K562 (cell line): ENCODE results near the gene CCDC61. TPM values are rescaled to one million over a fixed set of nuclear protein-coding genes. Genes with fewer than 3 reads are reported as not detected.

Source experiments
- ASH1L ChIP-seq: fragments of 450-650 bp; IDR thresholded peaks from 2 replicates; pipeline ENCODE4 v1.6.1; 2018; ENCODE audit warnings: borderline replicate concordance, mild to moderate bottlenecking, low read depth; ENCODE audit not compliant: partially characterized antibody
- E2F3 ChIP-seq: fragments of 250-450 bp; sonication (Bioruptor Pico); IDR thresholded peaks from 2 replicates; pipeline ENCODE4 v1.4.0; 2020; ENCODE audit warnings: mild to moderate bottlenecking
- EGR1 ChIP-seq: fragments of 450-650 bp; conservative IDR thresholded peaks from 2 replicates; pipeline ENCODE4 v1.6.1; 2017; ENCODE audit warnings: mild to moderate bottlenecking
- ELF4 ChIP-seq: fragments of 450-650 bp; formaldehyde crosslinking; IDR thresholded peaks from 2 replicates; pipeline ENCODE4 v1.4.0; 2022; ENCODE audit warnings: missing genetic modification characterization
- ETV1 ChIP-seq: fragments of 450-650 bp; conservative IDR thresholded peaks from 2 replicates; pipeline ENCODE4 v1.6.1; 2016; ENCODE audit warnings: missing genetic modification characterization, control low read depth, low read depth, missing compliant biosample characterization
- FOS ChIP-seq: IDR thresholded peaks from 3 replicates; pipeline ENCODE4 v1.6.1; 2011; ENCODE audit not compliant: insufficient read length; ENCODE audit errors: extremely low read depth
- IRF2 ChIP-seq: sonication (generic); formaldehyde crosslinking; IDR thresholded peaks from 2 replicates; pipeline ENCODE4 v1.8.1; 2022; ENCODE audit warnings: mild to moderate bottlenecking, missing genetic modification reagents
- KDM4B ChIP-seq, 2 experiments: fragments of 450-650 bp in 1 of 2; sonication (generic) in 1 of 2; IDR thresholded peaks; 2 replicates each; pipeline ENCODE4 v1.6.1; 2016 to 2017; ENCODE audit warnings: borderline replicate concordance in 2 of 2, antibody characterized with exemption in 1 of 2, low read depth in 1 of 2, mild to moderate bottlenecking in 1 of 2
- NR1H2 ChIP-seq: sonication (generic); formaldehyde crosslinking; IDR thresholded peaks from 2 replicates; pipeline ENCODE4 v1.4.0; 2020; ENCODE audit warnings: mild to moderate bottlenecking, missing genetic modification reagents
- NR2C1 ChIP-seq, 2 experiments: fragments of 450-650 bp; IDR thresholded peaks; 2 replicates each; pipeline ENCODE4 v1.6.1; 2017; ENCODE audit warnings: mild to moderate bottlenecking in 2 of 2, antibody characterized with exemption in 1 of 2, inconsistent platforms in 1 of 2, missing compliant biosample characterization in 1 of 2, missing genetic modification characterization in 1 of 2
- TEAD1 ChIP-seq, 2 experiments: fragments of 450-650 bp in 1 of 2; sonication (generic) in 1 of 2; formaldehyde crosslinking; IDR thresholded peaks; 2 replicates each; pipeline versions ENCODE4 v1.4.0 to v1.8.0; 2020 to 2022; ENCODE audit warnings: mild to moderate bottlenecking in 2 of 2, missing genetic modification reagents in 1 of 2
- ZFX ChIP-seq: sonication (generic); formaldehyde crosslinking; IDR thresholded peaks from 2 replicates; pipeline ENCODE4 v1.8.0; 2022; ENCODE audit warnings: mild to moderate bottlenecking, missing genetic modification reagents, moderate library complexity
- ZNF444 ChIP-seq: fragments of 250-450 bp; sonication (Bioruptor Pico); IDR thresholded peaks from 2 replicates; pipeline ENCODE4 v1.4.0; 2020; ENCODE audit warnings: mild to moderate bottlenecking, moderate library complexity
- ZNF764 ChIP-seq: fragments of 250-450 bp; sonication (Bioruptor Pico); IDR thresholded peaks from 2 replicates; pipeline ENCODE4 v1.4.0; 2020; ENCODE audit warnings: low read depth, mild to moderate bottlenecking, moderate library complexity
- ZNF77 ChIP-seq: fragments of 250-450 bp; sonication (Bioruptor Pico); IDR thresholded peaks from 2 replicates; pipeline ENCODE4 v1.5.0; 2020
- polyA plus RNA-seq, 8 experiments: library from polyadenylated mRNA; depleted of rRNA in 4 of 8; stranded (reverse) in 5 of 8; unstranded in 3 of 8; fragments of >200 nt; fragmentation: Nextera tagmentation in 2 of 8; fragmentation: Illumina TruSeq in 1 of 8; extraction: Ambion mirVana in 2 of 8; extraction: Trizol in 1 of 8; gene quantifications; 2 replicates each; pipeline versions ENCODE4 v1.2.1 to v1.2.3, GENCODE V29; 2011 to 2014; ENCODE audit warnings: inconsistent platforms in 1 of 8, missing spikeins in 1 of 8
- total RNA-seq, 7 experiments: library from RNA; depleted of rRNA in 6 of 7; stranded (reverse); fragments of >200 nt in 6 of 7; fragmentation: Illumina TruSeq in 2 of 7; extraction: Trizol in 2 of 7; gene quantifications; 2 replicates each; pipeline versions ENCODE4 v1.2.1 to v1.2.3, GENCODE V29; 2011 to 2021; ENCODE audit warnings: low replicate concordance in 1 of 7
- TF ChIP-seq, protein P1 (sequence below): fragments of 450-650 bp; IDR thresholded peaks from 2 replicates; pipeline ENCODE4 v1.6.1; 2016; ENCODE audit warnings: antibody characterized with exemption
- TF ChIP-seq, protein P2 (sequence below): sonication (generic); formaldehyde crosslinking; IDR thresholded peaks from 2 replicates; pipeline ENCODE4 v1.9.0; 2022; ENCODE audit warnings: mild to moderate bottlenecking, missing genetic modification reagents
- TF ChIP-seq, protein P3 (sequence below): sonication (generic); formaldehyde crosslinking; IDR thresholded peaks from 2 replicates; pipeline ENCODE4 v1.8.0; 2023; ENCODE audit warnings: missing genetic modification reagents, mild to moderate bottlenecking, borderline replicate concordance
- TF ChIP-seq, protein P4 (sequence below): fragments of 450-650 bp; formaldehyde crosslinking; IDR thresholded peaks from 2 replicates; pipeline ENCODE4 v1.4.0; 2022; ENCODE audit warnings: missing genetic modification characterization

The CCDC61 gene
- total and polyA plus RNA-seq, 9 of the 15 experiments (the other 6 are each of a cell fraction or from before 2014, with no cell fraction given), result 0.07 to 27.0 (median 10.3) TPM

DNA sequence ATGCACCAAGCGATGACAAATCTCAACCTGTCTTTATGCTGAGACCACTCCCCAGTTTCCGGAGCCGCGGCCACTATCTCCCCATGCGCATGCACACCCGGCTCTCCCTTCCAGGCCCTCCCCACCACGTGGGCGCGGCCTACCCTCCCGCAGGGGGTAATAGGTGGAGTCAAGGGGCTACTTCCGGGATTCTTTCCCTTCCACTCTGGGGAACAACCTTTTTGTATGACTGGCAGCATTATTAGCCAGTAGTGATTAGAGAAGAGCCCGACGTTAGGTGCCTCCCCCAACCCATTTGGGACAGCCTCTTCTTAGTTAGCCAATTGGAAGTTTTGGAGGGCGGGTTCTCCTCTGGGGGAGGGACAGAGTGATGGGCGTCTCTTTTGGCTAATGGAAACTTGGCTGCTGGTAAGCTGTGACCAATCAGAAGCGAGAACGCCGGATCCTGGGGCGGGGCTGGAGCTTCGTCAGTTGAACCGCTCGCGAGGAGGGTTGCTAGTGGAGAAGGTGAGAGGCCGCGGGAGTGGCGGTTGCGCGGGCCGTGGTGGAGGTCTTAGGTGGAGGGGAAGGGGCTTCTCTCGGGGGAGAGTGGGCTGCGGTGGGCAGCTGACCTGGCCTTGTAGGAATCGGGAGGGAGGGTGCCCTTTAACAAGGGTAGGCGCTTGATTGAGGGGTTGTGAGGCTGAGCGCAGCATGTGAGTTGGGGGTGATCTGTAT, at the start of gene CCDC61 (continued):
- TF ChIP-seq, protein P1, sequence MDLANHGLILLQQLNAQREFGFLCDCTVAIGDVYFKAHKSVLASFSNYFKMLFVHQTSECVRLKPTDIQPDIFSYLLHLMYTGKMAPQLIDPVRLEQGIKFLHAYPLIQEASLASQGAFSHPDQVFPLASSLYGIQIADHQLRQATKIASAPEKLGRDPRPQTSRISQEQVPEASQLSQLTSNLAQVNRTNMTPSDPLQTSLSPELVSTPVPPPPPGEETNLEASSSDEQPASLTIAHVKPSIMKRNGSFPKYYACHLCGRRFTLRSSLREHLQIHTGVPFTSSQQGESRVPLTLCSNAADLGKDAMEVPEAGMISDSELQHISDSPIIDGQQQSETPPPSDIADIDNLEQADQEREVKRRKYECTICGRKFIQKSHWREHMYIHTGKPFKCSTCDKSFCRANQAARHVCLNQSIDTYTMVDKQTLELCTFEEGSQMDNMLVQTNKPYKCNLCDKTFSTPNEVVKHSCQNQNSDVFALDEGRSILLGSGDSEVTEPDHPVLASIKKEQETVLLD, result peak; percentile 82
- TF ChIP-seq, protein P2, sequence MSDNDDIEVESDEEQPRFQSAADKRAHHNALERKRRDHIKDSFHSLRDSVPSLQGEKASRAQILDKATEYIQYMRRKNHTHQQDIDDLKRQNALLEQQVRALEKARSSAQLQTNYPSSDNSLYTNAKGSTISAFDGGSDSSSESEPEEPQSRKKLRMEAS (CRISPR knock-in tag), result peak; percentile 98
- no peak for TF ChIP-seq KDM4B (IDR thresholded peaks at IDR 0.05; ENCODE audit: borderline replicate concordance in 2 of 2, low read depth in 1 of 2)
- no peak for TF ChIP-seq ZNF77 (CRISPR knock-in tag)
- 0 out of 2 replicates have a peak, but pooled peaks have one; percentile 32 for TF ChIP-seq NR2C1 (IDR thresholded peaks at IDR 0.05)
- TF ChIP-seq NR2C1 (tag; IDR thresholded peaks at IDR 0.05), result 0 out of 2 replicates have a peak, but pooled peaks have one; percentile 8
- peak; percentile 99 for TF ChIP-seq FOS
- TF ChIP-seq ELF4, result peak; percentile 98
- TF ChIP-seq, protein P3, sequence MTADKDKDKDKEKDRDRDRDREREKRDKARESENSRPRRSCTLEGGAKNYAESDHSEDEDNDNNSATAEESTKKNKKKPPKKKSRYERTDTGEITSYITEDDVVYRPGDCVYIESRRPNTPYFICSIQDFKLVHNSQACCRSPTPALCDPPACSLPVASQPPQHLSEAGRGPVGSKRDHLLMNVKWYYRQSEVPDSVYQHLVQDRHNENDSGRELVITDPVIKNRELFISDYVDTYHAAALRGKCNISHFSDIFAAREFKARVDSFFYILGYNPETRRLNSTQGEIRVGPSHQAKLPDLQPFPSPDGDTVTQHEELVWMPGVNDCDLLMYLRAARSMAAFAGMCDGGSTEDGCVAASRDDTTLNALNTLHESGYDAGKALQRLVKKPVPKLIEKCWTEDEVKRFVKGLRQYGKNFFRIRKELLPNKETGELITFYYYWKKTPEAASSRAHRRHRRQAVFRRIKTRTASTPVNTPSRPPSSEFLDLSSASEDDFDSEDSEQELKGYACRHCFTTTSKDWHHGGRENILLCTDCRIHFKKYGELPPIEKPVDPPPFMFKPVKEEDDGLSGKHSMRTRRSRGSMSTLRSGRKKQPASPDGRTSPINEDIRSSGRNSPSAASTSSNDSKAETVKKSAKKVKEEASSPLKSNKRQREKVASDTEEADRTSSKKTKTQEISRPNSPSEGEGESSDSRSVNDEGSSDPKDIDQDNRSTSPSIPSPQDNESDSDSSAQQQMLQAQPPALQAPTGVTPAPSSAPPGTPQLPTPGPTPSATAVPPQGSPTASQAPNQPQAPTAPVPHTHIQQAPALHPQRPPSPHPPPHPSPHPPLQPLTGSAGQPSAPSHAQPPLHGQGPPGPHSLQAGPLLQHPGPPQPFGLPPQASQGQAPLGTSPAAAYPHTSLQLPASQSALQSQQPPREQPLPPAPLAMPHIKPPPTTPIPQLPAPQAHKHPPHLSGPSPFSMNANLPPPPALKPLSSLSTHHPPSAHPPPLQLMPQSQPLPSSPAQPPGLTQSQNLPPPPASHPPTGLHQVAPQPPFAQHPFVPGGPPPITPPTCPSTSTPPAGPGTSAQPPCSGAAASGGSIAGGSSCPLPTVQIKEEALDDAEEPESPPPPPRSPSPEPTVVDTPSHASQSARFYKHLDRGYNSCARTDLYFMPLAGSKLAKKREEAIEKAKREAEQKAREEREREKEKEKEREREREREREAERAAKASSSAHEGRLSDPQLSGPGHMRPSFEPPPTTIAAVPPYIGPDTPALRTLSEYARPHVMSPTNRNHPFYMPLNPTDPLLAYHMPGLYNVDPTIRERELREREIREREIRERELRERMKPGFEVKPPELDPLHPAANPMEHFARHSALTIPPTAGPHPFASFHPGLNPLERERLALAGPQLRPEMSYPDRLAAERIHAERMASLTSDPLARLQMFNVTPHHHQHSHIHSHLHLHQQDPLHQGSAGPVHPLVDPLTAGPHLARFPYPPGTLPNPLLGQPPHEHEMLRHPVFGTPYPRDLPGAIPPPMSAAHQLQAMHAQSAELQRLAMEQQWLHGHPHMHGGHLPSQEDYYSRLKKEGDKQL (CRISPR knock-in tag), result no peak
- TF ChIP-seq ETV1, result peak; percentile 44; the same call in 1 of the 2 replicates
- TF ChIP-seq ZNF764 (CRISPR knock-in tag), result no peak
- peak; percentile 46 for TF ChIP-seq EGR1
- TF ChIP-seq ZNF444 (CRISPR knock-in tag), result no peak
- TF ChIP-seq E2F3 (CRISPR knock-in tag), result 0 out of 2 replicates have a peak, but pooled peaks have one; percentile 44
- no peak for TF ChIP-seq IRF2 (CRISPR knock-in tag)
- TF ChIP-seq ASH1L, result peak; percentile 98
- TF ChIP-seq, protein P4, sequence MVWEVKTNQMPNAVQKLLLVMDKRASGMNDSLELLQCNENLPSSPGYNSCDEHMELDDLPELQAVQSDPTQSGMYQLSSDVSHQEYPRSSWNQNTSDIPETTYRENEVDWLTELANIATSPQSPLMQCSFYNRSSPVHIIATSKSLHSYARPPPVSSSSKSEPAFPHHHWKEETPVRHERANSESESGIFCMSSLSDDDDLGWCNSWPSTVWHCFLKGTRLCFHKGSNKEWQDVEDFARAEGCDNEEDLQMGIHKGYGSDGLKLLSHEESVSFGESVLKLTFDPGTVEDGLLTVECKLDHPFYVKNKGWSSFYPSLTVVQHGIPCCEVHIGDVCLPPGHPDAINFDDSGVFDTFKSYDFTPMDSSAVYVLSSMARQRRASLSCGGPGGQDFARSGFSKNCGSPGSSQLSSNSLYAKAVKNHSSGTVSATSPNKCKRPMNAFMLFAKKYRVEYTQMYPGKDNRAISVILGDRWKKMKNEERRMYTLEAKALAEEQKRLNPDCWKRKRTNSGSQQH, result peak; percentile 91
- TF ChIP-seq TEAD1 (CRISPR knock-in tag; IDR thresholded peaks at IDR 0.05), result peak in 1 of 2 experiments; percentile 59; a peak in 1 of 4 replicates
- TF ChIP-seq NR1H2 (CRISPR knock-in tag), result no peak
- peak; percentile 46; the same call in 1 of the 2 replicates for TF ChIP-seq ZFX (CRISPR knock-in tag)
